PFSK-1 (cell line): ENCODE measurements around the gene LINGO1.

Experiments used
- FOXP2 ChIP-seq: optimal IDR thresholded peaks from 2 replicates; pipeline ENCODE3; 2011; ENCODE audit warnings: borderline replicate concordance, control low read depth, inconsistent platforms; ENCODE audit not compliant: insufficient read depth; ENCODE audit errors: extremely low read length, extremely low read depth
- POLR2AphosphoS5 ChIP-seq: IDR thresholded peaks from 2 replicates; pipeline ENCODE4 v1.6.1; 2012; ENCODE audit warnings: low read depth, mild to moderate bottlenecking, control low read depth, low read length, moderate library complexity
- SIN3A ChIP-seq: IDR thresholded peaks from 2 replicates; pipeline ENCODE4 v1.6.1; 2012; ENCODE audit warnings: mild to moderate bottlenecking, low read length, moderate library complexity, borderline replicate concordance; ENCODE audit not compliant: insufficient read depth
- TAF1 ChIP-seq: IDR thresholded peaks from 2 replicates; pipeline ENCODE4 v1.6.1; 2012; ENCODE audit warnings: low read length, control low read depth, borderline replicate concordance; ENCODE audit not compliant: insufficient read depth
- TF ChIP-seq, protein P1 (sequence below), 2 experiments: IDR thresholded peaks; 2 replicates each; pipeline versions ENCODE4 v1.6.1 to v1.8.0; 2011 to 2012; ENCODE audit warnings: low read depth in 2 of 2, low read length in 2 of 2, control low read depth in 1 of 2, inconsistent platforms in 1 of 2, mild to moderate bottlenecking in 1 of 2, moderate library complexity in 1 of 2; ENCODE audit not compliant: insufficient read depth in 1 of 2

Gene LINGO1

DNA sequence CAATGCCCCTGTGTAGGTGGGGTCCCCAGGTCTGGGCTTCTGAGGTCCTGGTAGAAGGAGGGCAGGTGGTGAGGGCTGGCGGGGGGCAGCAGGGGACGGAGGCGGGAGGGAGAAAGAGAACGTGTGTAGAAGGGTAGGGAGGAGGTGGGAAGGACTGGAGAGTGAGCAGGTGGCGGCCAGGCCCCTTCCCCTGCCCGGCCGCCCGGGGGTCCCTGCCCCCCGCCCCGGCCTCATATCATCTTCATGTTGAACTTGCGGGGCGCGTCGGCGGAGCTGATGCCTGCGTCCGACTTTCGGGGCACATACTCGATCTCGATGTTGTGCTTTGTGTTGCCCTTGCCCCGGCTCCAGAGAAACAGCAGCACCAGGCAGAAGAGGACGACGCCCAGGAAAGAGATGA, 18.9 kb downstream of the LINGO1 start:
- TF ChIP-seq, protein P1, sequence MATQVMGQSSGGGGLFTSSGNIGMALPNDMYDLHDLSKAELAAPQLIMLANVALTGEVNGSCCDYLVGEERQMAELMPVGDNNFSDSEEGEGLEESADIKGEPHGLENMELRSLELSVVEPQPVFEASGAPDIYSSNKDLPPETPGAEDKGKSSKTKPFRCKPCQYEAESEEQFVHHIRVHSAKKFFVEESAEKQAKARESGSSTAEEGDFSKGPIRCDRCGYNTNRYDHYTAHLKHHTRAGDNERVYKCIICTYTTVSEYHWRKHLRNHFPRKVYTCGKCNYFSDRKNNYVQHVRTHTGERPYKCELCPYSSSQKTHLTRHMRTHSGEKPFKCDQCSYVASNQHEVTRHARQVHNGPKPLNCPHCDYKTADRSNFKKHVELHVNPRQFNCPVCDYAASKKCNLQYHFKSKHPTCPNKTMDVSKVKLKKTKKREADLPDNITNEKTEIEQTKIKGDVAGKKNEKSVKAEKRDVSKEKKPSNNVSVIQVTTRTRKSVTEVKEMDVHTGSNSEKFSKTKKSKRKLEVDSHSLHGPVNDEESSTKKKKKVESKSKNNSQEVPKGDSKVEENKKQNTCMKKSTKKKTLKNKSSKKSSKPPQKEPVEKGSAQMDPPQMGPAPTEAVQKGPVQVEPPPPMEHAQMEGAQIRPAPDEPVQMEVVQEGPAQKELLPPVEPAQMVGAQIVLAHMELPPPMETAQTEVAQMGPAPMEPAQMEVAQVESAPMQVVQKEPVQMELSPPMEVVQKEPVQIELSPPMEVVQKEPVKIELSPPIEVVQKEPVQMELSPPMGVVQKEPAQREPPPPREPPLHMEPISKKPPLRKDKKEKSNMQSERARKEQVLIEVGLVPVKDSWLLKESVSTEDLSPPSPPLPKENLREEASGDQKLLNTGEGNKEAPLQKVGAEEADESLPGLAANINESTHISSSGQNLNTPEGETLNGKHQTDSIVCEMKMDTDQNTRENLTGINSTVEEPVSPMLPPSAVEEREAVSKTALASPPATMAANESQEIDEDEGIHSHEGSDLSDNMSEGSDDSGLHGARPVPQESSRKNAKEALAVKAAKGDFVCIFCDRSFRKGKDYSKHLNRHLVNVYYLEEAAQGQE (IDR thresholded peaks at IDR 0.05; ENCODE audit: insufficient read depth in 1 of 2, low read depth in 2 of 2, low read length in 2 of 2), result no peak
- no peak for TF ChIP-seq FOXP2
- no peak for TF ChIP-seq SIN3A

DNA sequence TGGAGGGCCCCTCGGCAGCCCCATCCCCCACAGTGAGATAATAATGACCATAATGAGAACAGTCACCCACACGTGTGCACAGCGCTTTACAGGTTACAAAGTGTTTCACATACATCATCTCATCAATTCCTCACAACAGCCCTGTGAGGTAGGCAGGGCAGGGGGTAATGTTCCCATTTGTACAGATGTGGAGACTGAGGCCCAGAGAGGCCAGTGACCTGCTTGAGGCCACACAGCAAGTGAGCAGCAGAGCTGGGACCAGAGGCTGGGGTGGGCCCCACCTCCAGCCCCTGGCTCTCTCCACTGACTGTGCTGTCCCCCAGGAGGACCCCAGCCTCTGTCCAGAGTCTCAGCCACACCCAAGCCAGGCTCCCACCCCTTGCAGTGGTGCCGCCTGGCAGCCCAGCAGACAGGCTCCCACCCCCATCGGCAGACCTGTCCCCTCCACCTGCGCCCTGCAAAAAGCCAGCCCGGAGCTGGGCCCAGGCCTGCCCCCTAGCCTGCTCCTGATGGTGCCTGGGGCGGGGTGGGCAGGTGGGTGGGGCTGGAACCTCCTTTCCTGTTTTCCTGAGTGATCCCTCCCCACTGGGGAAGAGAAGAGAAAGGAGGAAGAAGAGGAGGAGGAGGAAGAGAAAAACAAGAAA, 19.6 kb downstream of the LINGO1 start:
- TF ChIP-seq POLR2AphosphoS5 (no peak), SIN3A (no peak), FOXP2 (no peak), TAF1 (no peak)
- TF ChIP-seq, protein P1 (IDR thresholded peaks at IDR 0.05; ENCODE audit: insufficient read depth in 1 of 2, low read depth in 2 of 2, low read length in 2 of 2), result no peak

DNA sequence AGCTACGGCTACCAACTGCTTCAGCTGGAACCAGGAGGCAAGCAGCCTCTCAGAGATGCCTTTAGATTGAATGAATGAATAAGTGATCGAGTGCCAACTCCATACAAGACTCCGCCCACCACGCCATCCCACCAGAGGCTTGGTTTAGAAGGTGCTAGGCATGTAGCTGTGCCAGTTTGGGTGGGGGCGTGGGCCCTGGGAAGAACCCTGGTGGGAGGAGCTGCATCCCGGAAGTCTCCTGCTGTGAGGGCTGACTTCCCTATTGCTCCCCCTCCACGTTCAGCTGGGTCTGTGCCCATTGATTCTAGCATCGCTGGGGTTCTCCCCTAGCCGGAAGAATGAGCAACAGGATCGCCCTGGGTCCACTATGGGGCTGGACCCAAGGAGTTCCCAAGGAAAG, 20.9 kb downstream of the LINGO1 start:
- no peak; the same call in 1 of the 2 replicates for TF ChIP-seq POLR2AphosphoS5
- TF ChIP-seq SIN3A, result no peak
- TF ChIP-seq TAF1, result no peak
- no peak for TF ChIP-seq FOXP2
- TF ChIP-seq, protein P1 (IDR thresholded peaks at IDR 0.05; ENCODE audit: insufficient read depth in 1 of 2, low read depth in 2 of 2, low read length in 2 of 2), result no peak

DNA sequence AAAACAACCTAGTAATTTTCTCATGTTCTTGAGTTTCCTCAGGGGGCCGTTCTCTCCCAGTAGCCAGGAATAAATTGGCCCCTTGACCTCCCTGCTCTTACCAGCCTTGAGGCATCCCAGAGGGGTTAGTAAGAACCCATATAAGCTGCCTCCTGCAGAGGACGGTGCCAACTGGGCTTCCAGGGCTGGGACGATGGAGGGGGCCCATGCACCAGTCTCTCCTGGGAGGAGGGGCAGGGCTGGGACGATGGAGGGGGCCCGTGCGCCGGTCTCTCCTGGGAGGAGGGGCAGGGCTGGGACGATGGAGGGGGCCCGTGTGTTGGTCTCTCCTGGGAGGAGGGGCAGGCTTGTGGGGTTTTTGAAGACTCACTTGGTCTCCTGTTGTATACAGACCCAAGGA, 22.0 kb downstream of the LINGO1 start:
- no peak for TF ChIP-seq POLR2AphosphoS5
- no peak for TF ChIP-seq SIN3A
- no peak for TF ChIP-seq FOXP2
- TF ChIP-seq, protein P1 (IDR thresholded peaks at IDR 0.05; ENCODE audit: insufficient read depth in 1 of 2, low read depth in 2 of 2, low read length in 2 of 2), result no peak
- no peak for TF ChIP-seq TAF1

DNA sequence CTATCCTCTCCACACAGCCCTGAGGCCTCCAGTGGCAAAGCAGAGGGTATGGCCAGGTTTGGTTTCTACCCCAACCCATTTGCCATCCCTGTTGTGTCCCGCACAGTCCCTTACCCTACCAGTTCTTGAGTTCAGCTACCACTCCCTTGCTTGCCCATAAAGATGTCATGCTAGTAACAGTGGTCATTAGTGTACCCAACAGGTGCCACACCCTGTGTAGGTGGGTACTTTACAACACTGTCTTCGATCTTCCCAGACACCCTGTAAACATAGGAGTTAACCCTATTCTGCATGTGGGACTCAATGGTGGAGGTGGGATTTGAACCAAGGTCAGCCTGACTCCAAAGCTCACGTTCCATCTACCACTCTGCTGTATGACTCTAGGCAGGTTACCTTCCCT, 23.2 kb downstream of the LINGO1 start:
- TF ChIP-seq, protein P1 (IDR thresholded peaks at IDR 0.05; ENCODE audit: insufficient read depth in 1 of 2, low read depth in 2 of 2, low read length in 2 of 2), result no peak
- no peak for TF ChIP-seq POLR2AphosphoS5
